Measurements from ENCODE around the gene CCDC15. TPM values are rescaled to one million over a fixed set of nuclear protein-coding genes. Genes with fewer than 3 reads are reported as not detected.

Gene CCDC15
- total RNA-seq = 1.3 and 1.8 TPM in 2 replicates
- long read RNA-seq, partial matches to known transcripts = 5 of 10 reads
- long read RNA-seq, other reads (novel, unspliced or antisense) = 5 of 10 reads

- Mint-ChIP-seq H3K9me3 (ENCODE audit: unreplicated experiment) (no peaks in the 10 kb centered on the region), H3K4me1 (ENCODE audit: unreplicated experiment) (no peaks in the 10 kb centered on the region), H3K27me3 (ENCODE audit: unreplicated experiment) (no peaks in the 10 kb centered on the region), H3K36me3 (ENCODE audit: unreplicated experiment) (no peaks in the 10 kb centered on the region), H3K27ac (ENCODE audit: unreplicated experiment) (no peak within 1 kb of the TSS), H3K4me3 (ENCODE audit: unreplicated experiment) (no peak within 1 kb of the TSS)
- no peak for TF ChIP-seq CTCF (IDR thresholded peaks at IDR 0.05)
- DNase-seq (ENCODE audit: extremely low spot score, unreplicated experiment) = peak; percentile 98
Observed at GRCh38 chr11:124953753-124954589, at the start of gene CCDC15. TSS of gene CCDC15 (plus strand) at chr11:124954202. CDS start at chr11:124954733, 531 bp downstream.

GRCh38 chr11:124915541-124916369 is 38.2 kb upstream of the CCDC15 start:
- H3K9me3 Mint-ChIP-seq (ENCODE audit: unreplicated experiment) = peaks cover 16% of the 10 kb centered on the region

GRCh38 chr11:124916370-124916710 is 37.7 kb upstream of the CCDC15 start:
- H3K4me1 Mint-ChIP-seq (ENCODE audit: unreplicated experiment) = peaks cover 4% of the 10 kb centered on the region
- no peak for TF ChIP-seq CTCF (IDR thresholded peaks at IDR 0.05)
- peak; percentile 75 for DNase-seq (ENCODE audit: extremely low spot score, unreplicated experiment)
- peaks cover 16% of the 10 kb centered on the region for H3K9me3 Mint-ChIP-seq (ENCODE audit: unreplicated experiment)
- H3K4me3 Mint-ChIP-seq (ENCODE audit: unreplicated experiment) = no peak overlapping the region
- no peaks in the 10 kb centered on the region for H3K36me3 Mint-ChIP-seq (ENCODE audit: unreplicated experiment)
- H3K27me3 Mint-ChIP-seq (ENCODE audit: unreplicated experiment) = no peaks in the 10 kb centered on the region
- no peak overlapping the region for H3K27ac Mint-ChIP-seq (ENCODE audit: unreplicated experiment)

More at GRCh38 chr11:124915541-124916369, 38.2 kb upstream of the CCDC15 start:
- Mint-ChIP-seq H3K27ac (ENCODE audit: unreplicated experiment) (no peak overlapping the region), H3K4me3 (ENCODE audit: unreplicated experiment) (no peak overlapping the region), H3K27me3 (ENCODE audit: unreplicated experiment) (no peaks in the 10 kb centered on the region), H3K36me3 (ENCODE audit: unreplicated experiment) (no peaks in the 10 kb centered on the region), H3K4me1 (ENCODE audit: unreplicated experiment) (peaks cover 3% of the 10 kb centered on the region)
- DNase-seq (ENCODE audit: extremely low spot score, unreplicated experiment) = peak; percentile 13
- TF ChIP-seq CTCF (IDR thresholded peaks at IDR 0.05) = no peak

- no peak overlapping the region for H3K4me3 Mint-ChIP-seq (ENCODE audit: unreplicated experiment)
- peaks cover 4% of the 10 kb centered on the region for H3K4me1 Mint-ChIP-seq (ENCODE audit: unreplicated experiment)
- no peaks in the 10 kb centered on the region for H3K36me3 Mint-ChIP-seq (ENCODE audit: unreplicated experiment)
- no peak overlapping the region for H3K27ac Mint-ChIP-seq (ENCODE audit: unreplicated experiment)
- peaks cover 11% of the 10 kb centered on the region for H3K9me3 Mint-ChIP-seq (ENCODE audit: unreplicated experiment)
- TF ChIP-seq CTCF (IDR thresholded peaks at IDR 0.05) = no peak
- DNase-seq (ENCODE audit: extremely low spot score, unreplicated experiment) = peak; percentile 62
- H3K27me3 Mint-ChIP-seq (ENCODE audit: unreplicated experiment) = no peaks in the 10 kb centered on the region
Observed at GRCh38 chr11:124917115-124917637, 36.8 kb upstream of the CCDC15 start.
